C4-2B (cell line): ENCODE measurements around the gene ICE1.
"Not testable (repeated sequence)": the region's sequence is repeated elsewhere in the genome, so short reads cannot be mapped to it uniquely, and the experiment has no call there.

ENCODE experiments used
- H3K27ac ChIP-seq: fragments of 450-650 bp; 2 replicates; pipeline ENCODE4 v1.5.1; 2017
- ZFX ChIP-seq: fragments of 450-650 bp; IDR thresholded peaks from 2 replicates; pipeline ENCODE4 v1.6.1; 2017
- TF ChIP-seq, protein P1 (sequence below): fragments of 450-650 bp; conservative IDR thresholded peaks from 2 replicates; pipeline ENCODE4 v1.5.1; 2017; ENCODE audit warnings: mild to moderate bottlenecking

The ICE1 gene

DNA sequence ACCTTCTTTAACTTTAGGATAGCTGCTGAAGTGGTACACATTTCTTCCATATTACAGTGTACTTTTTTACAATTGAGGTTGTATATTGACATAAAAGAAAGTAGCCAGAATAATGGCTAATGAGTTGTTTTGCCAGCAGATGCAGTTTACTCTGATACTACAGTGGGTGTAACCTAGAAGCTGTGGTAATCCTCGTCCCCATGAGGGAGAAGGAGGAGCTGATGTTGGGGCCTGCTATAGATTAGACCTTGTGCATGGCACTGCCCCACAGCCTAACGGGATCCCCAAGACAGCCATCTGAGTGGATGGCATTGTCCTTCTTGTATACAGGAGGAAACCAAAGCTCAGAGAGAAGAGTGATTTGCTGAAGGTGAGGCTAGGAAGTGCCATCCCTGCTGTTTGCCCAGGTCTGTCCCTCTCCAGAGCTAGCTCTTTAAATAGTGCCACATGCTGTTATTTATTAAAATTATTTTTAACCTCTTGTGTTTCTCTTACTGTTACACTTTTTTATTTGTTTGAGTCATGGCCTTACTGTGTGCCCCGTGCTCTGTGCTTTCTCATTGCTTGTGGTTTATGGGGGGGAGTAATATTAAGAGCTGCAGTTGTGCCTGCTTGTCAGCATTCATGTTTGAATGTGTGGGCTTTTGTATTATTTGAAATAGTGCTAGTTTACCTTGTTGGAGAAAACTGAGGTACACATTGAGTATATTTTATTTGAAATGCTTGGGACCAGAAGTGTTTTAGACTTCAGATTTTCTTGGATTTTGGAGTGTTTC, 65.3 kb downstream of the ICE1 start:
- H3K27ac ChIP-seq = no peak overlapping the region
- no peak for TF ChIP-seq ZFX
- TF ChIP-seq, protein P1, sequence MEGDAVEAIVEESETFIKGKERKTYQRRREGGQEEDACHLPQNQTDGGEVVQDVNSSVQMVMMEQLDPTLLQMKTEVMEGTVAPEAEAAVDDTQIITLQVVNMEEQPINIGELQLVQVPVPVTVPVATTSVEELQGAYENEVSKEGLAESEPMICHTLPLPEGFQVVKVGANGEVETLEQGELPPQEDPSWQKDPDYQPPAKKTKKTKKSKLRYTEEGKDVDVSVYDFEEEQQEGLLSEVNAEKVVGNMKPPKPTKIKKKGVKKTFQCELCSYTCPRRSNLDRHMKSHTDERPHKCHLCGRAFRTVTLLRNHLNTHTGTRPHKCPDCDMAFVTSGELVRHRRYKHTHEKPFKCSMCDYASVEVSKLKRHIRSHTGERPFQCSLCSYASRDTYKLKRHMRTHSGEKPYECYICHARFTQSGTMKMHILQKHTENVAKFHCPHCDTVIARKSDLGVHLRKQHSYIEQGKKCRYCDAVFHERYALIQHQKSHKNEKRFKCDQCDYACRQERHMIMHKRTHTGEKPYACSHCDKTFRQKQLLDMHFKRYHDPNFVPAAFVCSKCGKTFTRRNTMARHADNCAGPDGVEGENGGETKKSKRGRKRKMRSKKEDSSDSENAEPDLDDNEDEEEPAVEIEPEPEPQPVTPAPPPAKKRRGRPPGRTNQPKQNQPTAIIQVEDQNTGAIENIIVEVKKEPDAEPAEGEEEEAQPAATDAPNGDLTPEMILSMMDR = no peak

DNA sequence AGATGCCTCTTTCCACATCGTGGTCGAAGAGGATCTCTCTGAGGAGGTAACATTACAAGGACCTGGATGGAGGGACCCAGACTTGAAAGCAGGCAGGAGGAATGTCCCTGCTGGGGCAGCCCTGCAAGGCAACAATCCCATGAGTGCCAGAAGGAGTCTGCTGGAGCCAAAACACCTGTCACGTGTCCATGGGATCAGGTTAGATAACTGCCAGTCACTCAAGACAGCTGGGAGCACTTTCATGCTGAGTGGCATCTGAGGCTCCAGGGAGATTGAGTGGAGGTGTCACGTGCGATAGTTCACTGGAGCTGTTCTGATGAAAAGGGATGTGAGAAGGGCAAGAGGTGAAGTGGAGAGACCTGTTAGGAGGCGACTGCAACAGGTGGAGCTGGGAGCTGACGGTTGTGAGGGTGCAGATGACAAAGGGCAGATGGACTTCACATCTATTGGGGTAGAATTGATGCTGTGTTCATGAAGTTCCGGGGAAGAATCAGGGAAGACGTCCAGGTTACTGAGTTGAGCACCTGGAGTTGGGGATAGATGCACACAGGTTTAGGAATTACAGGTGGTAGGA, 68.4 kb downstream of the ICE1 start:
- no peak overlapping the region for H3K27ac ChIP-seq
- no peak for TF ChIP-seq ZFX
- TF ChIP-seq, protein P1 = no peak

DNA sequence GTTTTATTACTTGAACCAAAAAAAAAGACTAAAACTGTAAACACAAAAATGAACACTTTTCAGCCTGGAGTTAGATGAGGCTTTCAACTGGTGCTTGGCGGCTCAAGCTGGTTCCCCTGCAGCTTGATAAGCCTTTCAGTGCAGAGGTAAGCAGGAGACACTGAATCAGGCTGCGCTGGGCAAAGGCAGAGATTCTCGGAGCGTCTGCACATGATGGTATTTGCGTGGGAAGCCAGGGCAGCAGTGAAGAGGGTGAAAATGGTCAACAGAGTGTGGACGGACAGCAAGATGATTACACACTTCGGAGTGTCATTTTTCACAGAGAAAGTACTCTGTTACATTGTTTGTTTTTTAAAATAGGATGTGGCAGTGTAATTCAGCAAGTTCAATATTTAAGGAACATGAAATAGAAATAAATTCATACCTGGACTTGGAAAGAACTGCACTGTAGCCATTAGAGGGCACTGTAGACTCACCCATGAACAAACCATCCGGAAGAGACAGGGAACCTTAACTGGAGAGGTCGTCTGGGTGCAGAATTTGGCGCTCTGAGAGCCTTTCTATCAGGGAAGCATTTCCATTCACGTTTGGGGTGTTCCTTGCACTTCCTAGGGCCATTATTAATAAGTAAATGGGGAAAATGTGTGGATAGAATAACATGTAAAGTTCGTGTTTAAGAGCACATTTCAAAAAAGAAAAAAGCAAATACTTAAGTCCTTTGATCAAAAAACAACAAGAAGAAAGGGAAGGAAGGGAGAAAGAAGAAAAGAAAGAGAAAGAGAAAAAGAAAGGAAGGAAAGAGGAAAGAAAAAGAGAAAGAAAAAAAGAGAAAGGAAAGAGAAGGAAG, 69.8 kb downstream of the ICE1 start:
- TF ChIP-seq ZFX = no peak
- TF ChIP-seq, protein P1 = peak; percentile 89

DNA sequence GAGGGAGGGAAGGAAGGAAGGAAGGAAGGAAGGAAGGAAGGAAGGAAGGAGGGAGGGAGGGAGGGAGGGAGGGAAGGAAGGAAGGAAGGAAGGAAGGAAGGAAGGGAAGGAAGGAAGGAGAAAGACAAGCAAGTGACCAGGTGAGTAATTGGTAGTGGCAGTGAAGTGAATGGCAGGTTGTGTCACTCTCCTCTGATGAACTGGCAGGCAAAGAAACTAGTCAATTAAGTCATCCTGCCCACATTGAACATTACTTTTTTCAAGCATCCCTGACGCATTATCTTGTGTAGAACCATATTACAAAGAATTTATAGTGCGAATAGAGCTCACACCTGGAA, 70.4 kb downstream of the ICE1 start:
- H3K27ac ChIP-seq = not testable (repeated sequence)

More for the DNA sequence above, 69.8 kb downstream of the ICE1 start:
- no peak overlapping the region for H3K27ac ChIP-seq

DNA sequence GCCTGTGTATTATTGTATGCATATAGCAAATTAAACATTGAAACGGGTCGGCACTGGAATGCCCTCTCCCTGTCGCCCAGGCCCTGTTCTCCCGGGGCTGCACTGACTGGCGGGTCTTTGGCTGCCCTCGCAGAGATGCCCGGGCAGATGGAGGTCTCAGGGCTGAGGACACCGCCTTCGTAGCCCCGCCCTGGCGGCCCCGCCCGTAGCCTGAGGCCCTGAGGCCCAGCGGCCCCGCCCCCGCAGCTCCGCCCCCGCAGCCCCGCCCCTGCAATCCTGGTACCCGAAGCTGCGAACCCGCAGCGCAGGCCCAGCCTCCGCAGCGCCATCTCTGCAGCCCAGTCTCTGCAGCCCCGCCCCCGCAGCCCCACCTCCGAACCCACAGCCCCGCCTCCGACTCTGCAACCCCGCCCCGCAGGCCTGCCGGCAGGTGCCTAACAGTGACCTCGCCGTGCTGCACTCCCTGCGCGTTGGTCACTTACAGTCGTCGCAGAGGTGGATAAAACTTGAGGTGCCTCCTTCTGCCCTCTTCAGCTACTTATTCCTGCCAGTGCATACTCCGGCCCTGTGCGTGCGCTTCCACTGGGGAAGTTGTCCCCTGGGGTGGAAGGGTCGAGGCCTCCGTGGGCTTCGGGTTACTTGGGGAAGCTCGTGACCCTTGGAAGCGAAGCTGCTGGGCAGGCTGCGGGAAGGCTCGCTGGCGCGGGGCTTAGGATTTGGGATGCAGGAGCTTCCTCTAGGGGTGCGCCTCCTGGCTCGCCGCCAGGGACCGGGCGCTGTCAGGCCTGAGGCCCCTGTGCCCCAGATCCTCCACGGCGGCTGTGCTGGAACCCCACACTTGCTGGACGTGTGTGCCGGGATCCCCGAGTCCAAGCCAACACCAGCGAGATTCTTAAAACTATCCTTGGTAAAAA, 72.3 kb downstream of the ICE1 start:
- no peak overlapping the region for H3K27ac ChIP-seq
- TF ChIP-seq, protein P1 = no peak; the same call in 1 of the 2 replicates
- TF ChIP-seq ZFX = no peak

DNA sequence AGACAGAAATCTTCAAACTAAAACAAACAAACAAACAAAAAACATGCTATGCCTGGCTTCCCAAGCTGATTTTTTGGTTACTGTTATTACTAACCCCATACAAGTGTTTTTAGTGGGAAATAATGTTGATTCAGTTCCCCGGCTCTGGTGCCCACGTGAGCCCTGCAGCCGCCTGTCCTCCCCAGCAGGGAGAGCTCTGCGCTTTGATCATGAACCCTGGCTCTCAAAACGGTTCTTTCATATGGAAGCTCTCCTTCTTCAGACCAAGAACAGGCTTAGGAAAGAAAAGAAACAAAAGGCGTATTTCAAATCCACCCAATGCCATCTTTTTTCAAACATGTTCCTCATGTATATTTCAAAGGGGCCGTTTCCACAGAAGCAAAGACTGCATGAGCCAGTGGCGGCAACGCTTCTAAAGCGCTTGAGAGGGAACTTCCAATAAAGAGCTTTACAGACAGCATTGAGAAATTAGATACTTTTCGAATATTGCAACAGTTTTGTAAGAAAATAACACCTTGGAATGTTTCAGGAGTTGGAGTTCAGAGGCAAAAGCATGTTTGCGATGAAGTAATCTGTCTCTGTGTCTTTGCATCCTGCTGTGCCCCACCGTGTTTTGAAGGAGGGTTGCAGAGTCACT, 74.8 kb downstream of the ICE1 start:
- no peak for TF ChIP-seq ZFX
- TF ChIP-seq, protein P1 = peak; percentile 88
- H3K27ac ChIP-seq = no peak overlapping the region

DNA sequence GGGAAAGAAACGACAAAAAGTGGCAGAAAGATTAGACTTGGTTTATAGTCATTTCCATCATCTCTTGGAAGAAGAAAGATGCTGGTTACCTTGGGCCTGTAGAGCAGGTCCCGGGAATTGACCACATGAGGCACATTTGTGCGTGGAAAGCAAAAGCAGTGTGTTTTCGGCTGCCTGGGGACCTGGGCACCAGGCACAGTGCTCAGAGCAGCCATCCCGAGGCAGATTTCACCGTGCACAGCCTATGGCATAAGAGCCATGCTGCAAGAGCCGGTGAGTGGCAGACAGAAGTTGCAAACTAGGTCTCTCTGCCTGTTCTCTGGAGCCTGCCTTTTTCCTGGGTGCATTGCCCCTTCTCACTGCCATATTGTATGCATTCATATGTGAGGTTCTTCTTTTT, 77.0 kb downstream of the ICE1 start:
- no peak for TF ChIP-seq ZFX
- TF ChIP-seq, protein P1 = no peak
- H3K27ac ChIP-seq = no peak overlapping the region
